ENCODE measurements around the gene CSNK2A2. TPM values are rescaled to one million over a fixed set of nuclear protein-coding genes. Genes with fewer than 3 reads are reported as not detected.

CSNK2A2 gene
- total and polyA plus RNA-seq, 4 donors, result 25.0 to 56.3 (median 38.5) TPM

- 85% methylated on average over 2 of the region's 2 CpGs for WGBS (ENCODE audit: insufficient coverage)
- Histone ChIP-seq H3K27me3 (ENCODE audit: control insufficient read depth, insufficient read depth, low read length) (no peaks in the 10 kb centered on the region), H3K36me3 (ENCODE audit: control insufficient read depth, insufficient read depth, low read length) (peaks cover 8% of the 10 kb centered on the region), H3K4me1 (ENCODE audit: control insufficient read depth, insufficient read depth, low read length) (no peaks in the 10 kb centered on the region), H3K27ac (ENCODE audit: low read depth, low read length) (no peak overlapping the region), H3K9me3 (ENCODE audit: control insufficient read depth, insufficient read depth, low read length) (no peaks in the 10 kb centered on the region), H3K4me3 (ENCODE audit: low read depth, low read length) (no peak overlapping the region)
- no peak for DNase-seq (ENCODE audit: low read depth in 4 of 6, low spot score in 6 of 6)
Observed at GRCh38 chr16:58154345-58154744, 43.6 kb downstream of the CSNK2A2 start.

GRCh38 chr16:58152246-58152868, 45.5 kb downstream of the CSNK2A2 start:
- H3K27ac ChIP-seq (ENCODE audit: low read depth, low read length), result no peak overlapping the region
- H3K27me3 ChIP-seq (ENCODE audit: control insufficient read depth, insufficient read depth, low read length), result no peaks in the 10 kb centered on the region
- no peak overlapping the region for H3K4me3 ChIP-seq (ENCODE audit: low read depth, low read length)
- H3K4me1 ChIP-seq (ENCODE audit: control insufficient read depth, insufficient read depth, low read length), result no peaks in the 10 kb centered on the region
- H3K9me3 ChIP-seq (ENCODE audit: control insufficient read depth, insufficient read depth, low read length), result no peaks in the 10 kb centered on the region
- no peaks in the 10 kb centered on the region for H3K36me3 ChIP-seq (ENCODE audit: control insufficient read depth, insufficient read depth, low read length)
- DNase-seq (ENCODE audit: low read depth in 4 of 6, low spot score in 6 of 6), result no peak
- WGBS (ENCODE audit: insufficient coverage), result 91% methylated on average over 4 of the region's 8 CpGs

- H3K36me3 ChIP-seq (ENCODE audit: control insufficient read depth, insufficient read depth, low read length), result no peaks in the 10 kb centered on the region
- no peaks in the 10 kb centered on the region for H3K4me1 ChIP-seq (ENCODE audit: control insufficient read depth, insufficient read depth, low read length)
- DNase-seq (ENCODE audit: low read depth in 4 of 6, low spot score in 6 of 6), result no peak
- no peak overlapping the region for H3K4me3 ChIP-seq (ENCODE audit: low read depth, low read length)
- H3K9me3 ChIP-seq (ENCODE audit: control insufficient read depth, insufficient read depth, low read length), result no peaks in the 10 kb centered on the region
- H3K27me3 ChIP-seq (ENCODE audit: control insufficient read depth, insufficient read depth, low read length), result no peaks in the 10 kb centered on the region
- H3K27ac ChIP-seq (ENCODE audit: low read depth, low read length), result no peak overlapping the region
- 100% methylated on average over 1 of the region's 1 CpG for WGBS (ENCODE audit: insufficient coverage)
Observed at GRCh38 chr16:58148526-58148925, 49.4 kb downstream of the CSNK2A2 start.

GRCh38 chr16:58148099-58148498, 49.8 kb downstream of the CSNK2A2 start:
- H3K4me3 ChIP-seq (ENCODE audit: low read depth, low read length), result no peak overlapping the region
- H3K9me3 ChIP-seq (ENCODE audit: control insufficient read depth, insufficient read depth, low read length), result no peaks in the 10 kb centered on the region
- no peaks in the 10 kb centered on the region for H3K27me3 ChIP-seq (ENCODE audit: control insufficient read depth, insufficient read depth, low read length)
- no peak overlapping the region for H3K27ac ChIP-seq (ENCODE audit: low read depth, low read length)
- no peak for DNase-seq (ENCODE audit: low read depth in 4 of 6, low spot score in 6 of 6)
- no peaks in the 10 kb centered on the region for H3K36me3 ChIP-seq (ENCODE audit: control insufficient read depth, insufficient read depth, low read length)
- 100% methylated on average over 1 of the region's 2 CpGs for WGBS (ENCODE audit: insufficient coverage)
- H3K4me1 ChIP-seq (ENCODE audit: control insufficient read depth, insufficient read depth, low read length), result no peaks in the 10 kb centered on the region

- DNase-seq (ENCODE audit: low read depth in 4 of 6, low spot score in 6 of 6), result no peak
- Histone ChIP-seq H3K36me3 (ENCODE audit: control insufficient read depth, insufficient read depth, low read length) (peaks cover 2% of the 10 kb centered on the region), H3K9me3 (ENCODE audit: control insufficient read depth, insufficient read depth, low read length) (no peaks in the 10 kb centered on the region), H3K4me3 (ENCODE audit: low read depth, low read length) (no peak overlapping the region), H3K4me1 (ENCODE audit: control insufficient read depth, insufficient read depth, low read length) (no peaks in the 10 kb centered on the region), H3K27ac (ENCODE audit: low read depth, low read length) (no peak overlapping the region), H3K27me3 (ENCODE audit: control insufficient read depth, insufficient read depth, low read length) (no peaks in the 10 kb centered on the region)
Observed at GRCh38 chr16:58138852-58139251, 59.1 kb downstream of the CSNK2A2 start.

- H3K4me1 ChIP-seq (ENCODE audit: control insufficient read depth, insufficient read depth, low read length), result no peaks in the 10 kb centered on the region
- H3K9me3 ChIP-seq (ENCODE audit: control insufficient read depth, insufficient read depth, low read length), result no peaks in the 10 kb centered on the region
- no peak overlapping the region for H3K27ac ChIP-seq (ENCODE audit: low read depth, low read length)
- H3K36me3 ChIP-seq (ENCODE audit: control insufficient read depth, insufficient read depth, low read length), result peaks cover 2% of the 10 kb centered on the region
- no peak overlapping the region for H3K4me3 ChIP-seq (ENCODE audit: low read depth, low read length)
- H3K27me3 ChIP-seq (ENCODE audit: control insufficient read depth, insufficient read depth, low read length), result no peaks in the 10 kb centered on the region
- DNase-seq (ENCODE audit: low read depth in 4 of 6, low spot score in 6 of 6), result no peak
- WGBS (ENCODE audit: insufficient coverage), result no CpG with 5 or more reads among the region's 2 CpGs
Observed at GRCh38 chr16:58137581-58137980, 60.3 kb downstream of the CSNK2A2 start.

GRCh38 chr16:58129097-58129936, 68.6 kb downstream of the CSNK2A2 start, which contains the start of gene CFAP20:
Gene CFAP20 (minus strand): TSS chr16:58129381. CDS start chr16:58129115, 266 bp downstream.
- H3K4me1 ChIP-seq (ENCODE audit: control insufficient read depth, insufficient read depth, low read length), result peaks cover 13% of the 10 kb centered on the region
- H3K36me3 ChIP-seq (ENCODE audit: control insufficient read depth, insufficient read depth, low read length), result no peaks in the 10 kb centered on the region
- DNase-seq (ENCODE audit: low read depth in 4 of 6, low spot score in 6 of 6), result peak; percentile 97 to 100 (median 98)
- peak within 1 kb of the TSS; percentile 99 for H3K27ac ChIP-seq (ENCODE audit: low read depth, low read length)
- H3K9me3 ChIP-seq (ENCODE audit: control insufficient read depth, insufficient read depth, low read length), result peaks cover 2% of the 10 kb centered on the region
- no peaks in the 10 kb centered on the region for H3K27me3 ChIP-seq (ENCODE audit: control insufficient read depth, insufficient read depth, low read length)
- WGBS (ENCODE audit: insufficient coverage), result under 1% methylated on average over 63 of the region's 70 CpGs
- H3K4me3 ChIP-seq (ENCODE audit: low read depth, low read length), result peak within 1 kb of the TSS; percentile 100

GRCh38 chr16:58128711-58129096, 69.2 kb downstream of the CSNK2A2 start:
- peak in 2 of 6 donors; percentile 63 to 70 for DNase-seq (ENCODE audit: low read depth in 4 of 6, low spot score in 6 of 6)
- Histone ChIP-seq H3K36me3 (ENCODE audit: control insufficient read depth, insufficient read depth, low read length) (no peaks in the 10 kb centered on the region), H3K9me3 (ENCODE audit: control insufficient read depth, insufficient read depth, low read length) (peaks cover 2% of the 10 kb centered on the region), H3K4me1 (ENCODE audit: control insufficient read depth, insufficient read depth, low read length) (peaks cover 17% of the 10 kb centered on the region), H3K4me3 (ENCODE audit: low read depth, low read length) (peak overlapping the region; percentile 100), H3K27me3 (ENCODE audit: control insufficient read depth, insufficient read depth, low read length) (no peaks in the 10 kb centered on the region), H3K27ac (ENCODE audit: low read depth, low read length) (peak overlapping the region; percentile 99)
- WGBS (ENCODE audit: insufficient coverage), result under 1% methylated on average over 14 of the region's 25 CpGs

GRCh38 chr16:58128181-58128631, 69.7 kb downstream of the CSNK2A2 start:
- Histone ChIP-seq H3K9me3 (ENCODE audit: control insufficient read depth, insufficient read depth, low read length) (peaks cover 2% of the 10 kb centered on the region), H3K4me1 (ENCODE audit: control insufficient read depth, insufficient read depth, low read length) (peaks cover 17% of the 10 kb centered on the region), H3K4me3 (ENCODE audit: low read depth, low read length) (peak overlapping the region; percentile 100), H3K27me3 (ENCODE audit: control insufficient read depth, insufficient read depth, low read length) (no peaks in the 10 kb centered on the region), H3K36me3 (ENCODE audit: control insufficient read depth, insufficient read depth, low read length) (no peaks in the 10 kb centered on the region), H3K27ac (ENCODE audit: low read depth, low read length) (peak overlapping the region; percentile 99)
- no CpG with 5 or more reads among the region's 6 CpGs for WGBS (ENCODE audit: insufficient coverage)
- DNase-seq (ENCODE audit: low read depth in 4 of 6, low spot score in 6 of 6), result peak in 2 of 6 donors; percentile 46 to 72

Data from spinal cord (tissue), 10 donors.